SK-N-SH treated with all-trans-retinoic acid at 6 μM for 48 hours (cell line): ENCODE data around the gene NR2E1.

Experiments used
- ATAC-seq: fragments of 200-7000 bp; cut with Tn5 transposase; 3 replicates; pipeline ENCODE4 v1.9.1; 2020; ENCODE audit warnings: mild to moderate bottlenecking, moderate library complexity
- ARNTL ChIP-seq: fragments of 450-650 bp; formaldehyde crosslinking; IDR thresholded peaks from 2 replicates; pipeline ENCODE4 v1.5.0; 2020; ENCODE audit warnings: low read depth, mild to moderate bottlenecking, moderate library complexity, borderline replicate concordance
- BACH2 ChIP-seq: fragments of 250-450 bp; sonication (Bioruptor Pico); IDR thresholded peaks from 2 replicates; pipeline ENCODE4 v1.9.0; 2021; ENCODE audit warnings: mild to moderate bottlenecking, borderline replicate concordance
- CSDC2 ChIP-seq: fragments of 250-450 bp; sonication (Bioruptor Pico); IDR thresholded peaks from 2 replicates; pipeline ENCODE4 v1.5.0; 2020; ENCODE audit warnings: mild to moderate bottlenecking, moderate library complexity
- CSRNP3 ChIP-seq: fragments of 250-450 bp; sonication (Bioruptor Pico); IDR thresholded peaks from 2 replicates; pipeline ENCODE4 v1.5.1; 2021; ENCODE audit warnings: mild to moderate bottlenecking, moderate library complexity
- ESRRG ChIP-seq: fragments of 250-450 bp; sonication (Bioruptor Pico); IDR thresholded peaks from 2 replicates; pipeline ENCODE4 v1.6.1; 2021; ENCODE audit warnings: mild to moderate bottlenecking
- GLIS3 ChIP-seq: fragments of 250-450 bp; sonication (Bioruptor Pico); IDR thresholded peaks from 2 replicates; pipeline ENCODE4 v1.5.0; 2020; ENCODE audit warnings: mild to moderate bottlenecking, moderate library complexity
- ISL1 ChIP-seq: fragments of 250-450 bp; sonication (Bioruptor Pico); IDR thresholded peaks from 2 replicates; pipeline ENCODE4 v2.1.2; 2022; ENCODE audit warnings: mild to moderate bottlenecking, moderate library complexity
- OSR1 ChIP-seq: fragments of 250-450 bp; sonication (Bioruptor Pico); IDR thresholded peaks from 2 replicates; pipeline ENCODE4 v1.8.0; 2022; ENCODE audit warnings: moderate library complexity, mild to moderate bottlenecking, inconsistent platforms
- PATZ1 ChIP-seq: fragments of 250-450 bp; sonication (Bioruptor Pico); IDR thresholded peaks from 2 replicates; pipeline ENCODE4 v1.8.0; 2020; ENCODE audit warnings: mild to moderate bottlenecking, moderate library complexity, borderline replicate concordance
- POU6F1 ChIP-seq: fragments of 250-450 bp; sonication (Bioruptor Pico); IDR thresholded peaks from 2 replicates; pipeline ENCODE4 v1.8.0; 2021; ENCODE audit warnings: low read depth, mild to moderate bottlenecking, moderate library complexity, borderline replicate concordance
- PPARA ChIP-seq: fragments of 250-450 bp; sonication (Bioruptor Pico); IDR thresholded peaks from 2 replicates; pipeline ENCODE4 v1.5.0; 2020; ENCODE audit warnings: mild to moderate bottlenecking, borderline replicate concordance
- RARB ChIP-seq: fragments of 250-450 bp; sonication (Bioruptor Pico); IDR thresholded peaks from 2 replicates; pipeline ENCODE4 v1.8.0; 2021; ENCODE audit warnings: mild to moderate bottlenecking, moderate library complexity
- SNAI2 ChIP-seq: fragments of 250-450 bp; sonication (Bioruptor Pico); IDR thresholded peaks from 2 replicates; pipeline ENCODE4 v1.5.0; 2020; ENCODE audit warnings: mild to moderate bottlenecking, moderate library complexity
- TCF4 ChIP-seq: fragments of 250-450 bp; sonication (Bioruptor Pico); IDR thresholded peaks from 2 replicates; pipeline ENCODE4 v1.8.0; 2021; ENCODE audit warnings: mild to moderate bottlenecking, moderate library complexity, borderline replicate concordance
- TOX ChIP-seq: fragments of 250-450 bp; sonication (Bioruptor Pico); IDR thresholded peaks from 2 replicates; pipeline ENCODE4 v1.8.0; 2021; ENCODE audit warnings: mild to moderate bottlenecking, moderate library complexity, borderline replicate concordance
- TSHZ2 ChIP-seq: fragments of 250-450 bp; sonication (Bioruptor Pico); IDR thresholded peaks from 2 replicates; pipeline ENCODE4 v1.5.0; 2020; ENCODE audit warnings: mild to moderate bottlenecking, moderate library complexity
- ZC3H10 ChIP-seq: fragments of 250-450 bp; sonication (Bioruptor Pico); IDR thresholded peaks from 2 replicates; pipeline ENCODE4 v1.5.1; 2021; ENCODE audit warnings: mild to moderate bottlenecking, moderate library complexity
- ZFP3 ChIP-seq: fragments of 250-450 bp; sonication (Bioruptor Pico); IDR thresholded peaks from 2 replicates; pipeline ENCODE4 v1.5.0; 2020; ENCODE audit warnings: mild to moderate bottlenecking, moderate library complexity
- ZFP30 ChIP-seq: fragments of 450-650 bp; formaldehyde crosslinking; IDR thresholded peaks from 2 replicates; pipeline ENCODE4 v1.5.0; 2022; ENCODE audit warnings: mild to moderate bottlenecking, moderate library complexity
- ZNF565 ChIP-seq: fragments of 450-650 bp; formaldehyde crosslinking; conservative IDR thresholded peaks from 2 replicates; pipeline ENCODE4 v1.5.0; 2020; ENCODE audit warnings: low read depth, mild to moderate bottlenecking, moderate library complexity
- ZNF70 ChIP-seq: fragments of 450-650 bp; formaldehyde crosslinking; IDR thresholded peaks from 2 replicates; pipeline ENCODE4 v1.5.0; 2020; ENCODE audit warnings: mild to moderate bottlenecking, moderate library complexity
- ZNF8 ChIP-seq: fragments of 450-650 bp; formaldehyde crosslinking; IDR thresholded peaks from 2 replicates; pipeline ENCODE4 v1.5.0; 2020; ENCODE audit warnings: mild to moderate bottlenecking, moderate library complexity

The NR2E1 gene

GRCh38 chr6:108171918-108172516 lies 6.2 kb downstream of the NR2E1 start:
- TF ChIP-seq PPARA (no peak), OSR1 (CRISPR knock-in tag) (no peak), TOX (CRISPR knock-in tag) (no peak)
- ATAC-seq = no peak

GRCh38 chr6:108174371-108175175 lies 8.8 kb downstream of the NR2E1 start:
- TF ChIP-seq ESRRG (CRISPR knock-in tag) (no peak), GLIS3 (CRISPR knock-in tag) (no peak), ISL1 (CRISPR knock-in tag) (no peak), ZNF8 (CRISPR knock-in tag) (no peak), PATZ1 (CRISPR knock-in tag) (no peak), RARB (CRISPR knock-in tag) (no peak), POU6F1 (CRISPR knock-in tag) (no peak), SNAI2 (CRISPR knock-in tag) (no peak), ZC3H10 (CRISPR knock-in tag) (no peak), TCF4 (no peak), TSHZ2 (CRISPR knock-in tag) (no peak), PPARA (no peak), ZFP3 (CRISPR knock-in tag) (no peak), ZNF565 (CRISPR knock-in tag) (no peak), CSRNP3 (no peak), ZNF70 (CRISPR knock-in tag) (no peak), CSDC2 (CRISPR knock-in tag) (no peak), OSR1 (CRISPR knock-in tag) (no peak), ARNTL (no peak), ZFP30 (CRISPR knock-in tag) (no peak)
- TF ChIP-seq, all 23 proteins: peak for 0
- no peak for ATAC-seq

- ATAC-seq = no peak
- TF ChIP-seq ZNF565 (CRISPR knock-in tag) (no peak), ZFP30 (CRISPR knock-in tag) (no peak), ZNF70 (CRISPR knock-in tag) (no peak), ISL1 (CRISPR knock-in tag) (no peak), BACH2 (no peak), TOX (CRISPR knock-in tag) (no peak), TCF4 (no peak), ZFP3 (CRISPR knock-in tag) (no peak), RARB (CRISPR knock-in tag) (no peak), CSRNP3 (no peak), PPARA (no peak), POU6F1 (CRISPR knock-in tag) (no peak), OSR1 (CRISPR knock-in tag) (no peak), CSDC2 (CRISPR knock-in tag) (no peak), TSHZ2 (CRISPR knock-in tag) (no peak)
Observed at GRCh38 chr6:108175176-108175591, 9.4 kb downstream of the NR2E1 start.
